ENCODE results near the gene ABRACL. TPM values are rescaled to one million over a fixed set of nuclear protein-coding genes. Genes with fewer than 3 reads are reported as not detected.

ABRACL gene
- total and polyA plus RNA-seq, 4 donors, result 19.8 to 91.9 (median 40.5) TPM

DNA sequence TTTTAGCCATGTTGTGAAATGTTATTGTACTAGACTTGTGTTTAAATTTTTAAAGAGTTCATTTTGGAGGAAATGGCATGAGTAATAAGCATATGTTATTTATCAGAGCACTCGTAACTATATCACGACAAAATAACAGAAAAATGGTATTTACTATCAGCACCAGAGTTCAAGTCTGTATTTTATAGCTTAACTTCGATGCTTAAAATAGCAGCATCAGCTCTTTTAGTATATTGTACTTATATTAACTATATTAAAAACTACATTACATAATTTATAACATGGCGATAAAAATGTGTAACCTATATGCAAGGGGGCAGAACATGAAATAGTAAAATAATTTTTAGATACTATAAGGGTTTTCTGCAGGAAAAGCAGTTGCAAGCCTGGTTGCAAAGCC, 52.9 kb downstream of the ABRACL start:
- Histone ChIP-seq H3K4me3 (no peak overlapping the region), H3K27me3 (ENCODE audit: control insufficient read depth in 3 of 3, insufficient read depth in 3 of 3, low read length in 2 of 3) (no peaks in the 10 kb centered on the region), H3K36me3 (ENCODE audit: control insufficient read depth in 4 of 4, insufficient read depth in 4 of 4, low read length in 4 of 4) (no peaks in the 10 kb centered on the region), H3K9me3 (ENCODE audit: control insufficient read depth in 4 of 4, insufficient read depth in 3 of 4, low read length in 3 of 4) (no peaks in the 10 kb centered on the region), H3K4me1 (ENCODE audit: control insufficient read depth in 5 of 5, insufficient read depth in 5 of 5, low read length in 5 of 5) (peaks cover 0 to 8% (median 0%) of the 10 kb centered on the region in 5 donors), H3K9ac (ENCODE audit: insufficient read depth in 1 of 2, low read length in 2 of 2) (no peak overlapping the region), H3K27ac (ENCODE audit: low read depth in 1 of 2, low read length in 1 of 2) (peak overlapping the region in 1 of 2 donors; percentile 70)
- no peak for ATAC-seq (ENCODE audit: insufficient read depth, low FRiP score)
- TF ChIP-seq, protein P1, sequence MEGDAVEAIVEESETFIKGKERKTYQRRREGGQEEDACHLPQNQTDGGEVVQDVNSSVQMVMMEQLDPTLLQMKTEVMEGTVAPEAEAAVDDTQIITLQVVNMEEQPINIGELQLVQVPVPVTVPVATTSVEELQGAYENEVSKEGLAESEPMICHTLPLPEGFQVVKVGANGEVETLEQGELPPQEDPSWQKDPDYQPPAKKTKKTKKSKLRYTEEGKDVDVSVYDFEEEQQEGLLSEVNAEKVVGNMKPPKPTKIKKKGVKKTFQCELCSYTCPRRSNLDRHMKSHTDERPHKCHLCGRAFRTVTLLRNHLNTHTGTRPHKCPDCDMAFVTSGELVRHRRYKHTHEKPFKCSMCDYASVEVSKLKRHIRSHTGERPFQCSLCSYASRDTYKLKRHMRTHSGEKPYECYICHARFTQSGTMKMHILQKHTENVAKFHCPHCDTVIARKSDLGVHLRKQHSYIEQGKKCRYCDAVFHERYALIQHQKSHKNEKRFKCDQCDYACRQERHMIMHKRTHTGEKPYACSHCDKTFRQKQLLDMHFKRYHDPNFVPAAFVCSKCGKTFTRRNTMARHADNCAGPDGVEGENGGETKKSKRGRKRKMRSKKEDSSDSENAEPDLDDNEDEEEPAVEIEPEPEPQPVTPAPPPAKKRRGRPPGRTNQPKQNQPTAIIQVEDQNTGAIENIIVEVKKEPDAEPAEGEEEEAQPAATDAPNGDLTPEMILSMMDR (IDR thresholded peaks at IDR 0.05; ENCODE audit: control extremely low read depth, extremely low read depth), result no peak
- WGBS, 2 donors, result 88 to 92% methylated on average over 4 of the region's 4 CpGs
- DNase-seq, result no peak

DNA sequence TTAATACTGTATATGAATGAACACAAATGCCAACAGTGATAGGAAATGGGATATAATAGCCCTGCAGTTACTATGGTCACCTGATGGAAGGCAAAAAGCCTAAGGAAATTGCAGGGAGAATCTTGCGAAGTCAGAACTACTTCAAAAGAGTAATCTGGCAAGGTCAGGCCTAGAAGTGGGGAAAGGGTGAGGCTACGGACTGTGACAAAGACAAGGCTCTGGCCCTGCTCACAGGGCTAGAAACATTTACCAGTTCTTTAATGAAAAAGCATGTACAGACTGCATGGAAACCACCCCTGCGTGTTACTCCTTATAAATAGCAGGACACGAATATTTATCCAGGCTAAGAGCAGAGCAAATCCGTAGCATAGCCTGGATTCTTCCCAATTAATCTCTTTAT, 53.8 kb downstream of the ABRACL start:
- H3K9me3 ChIP-seq (ENCODE audit: control insufficient read depth in 4 of 4, insufficient read depth in 3 of 4, low read length in 3 of 4), result no peaks in the 10 kb centered on the region
- DNase-seq (no peak), ATAC-seq (ENCODE audit: insufficient read depth, low FRiP score) (no peak)
- TF ChIP-seq, protein P1 (IDR thresholded peaks at IDR 0.05; ENCODE audit: control extremely low read depth, extremely low read depth), result no peak
- H3K4me1 ChIP-seq (ENCODE audit: control insufficient read depth in 5 of 5, insufficient read depth in 5 of 5, low read length in 5 of 5), result peaks cover 0 to 8% (median 0%) of the 10 kb centered on the region in 5 donors
- H3K27me3 ChIP-seq (ENCODE audit: control insufficient read depth in 3 of 3, insufficient read depth in 3 of 3, low read length in 2 of 3), result no peaks in the 10 kb centered on the region
- H3K27ac ChIP-seq (ENCODE audit: low read depth in 1 of 2, low read length in 1 of 2), result peak overlapping the region in 1 of 2 donors; percentile 38
- H3K36me3 ChIP-seq (ENCODE audit: control insufficient read depth in 4 of 4, insufficient read depth in 4 of 4, low read length in 4 of 4), result no peaks in the 10 kb centered on the region
- no peak overlapping the region for H3K4me3 ChIP-seq
- 86 to 92% methylated on average over 5 of the region's 5 CpGs for WGBS, 2 donors
- H3K9ac ChIP-seq (ENCODE audit: insufficient read depth in 1 of 2, low read length in 2 of 2), result no peak overlapping the region

DNA sequence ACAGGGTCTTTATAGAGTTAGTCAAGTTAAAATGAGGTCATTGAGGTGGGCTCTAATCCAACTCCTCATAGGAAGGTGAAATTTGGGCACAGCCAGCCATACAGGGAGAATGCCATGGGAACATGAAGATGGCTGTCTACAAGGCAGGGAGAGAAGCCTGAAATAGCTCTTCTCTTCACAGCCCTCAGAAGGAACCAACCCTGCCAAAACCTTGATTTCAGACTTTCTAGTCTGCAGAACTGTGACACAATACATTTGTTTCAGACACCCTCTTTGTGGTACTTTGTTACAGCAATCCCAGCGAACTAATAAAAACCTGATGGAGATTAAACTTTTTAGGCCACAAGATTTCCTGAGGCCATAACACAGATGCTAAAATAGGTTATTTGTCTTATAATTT, 63.3 kb downstream of the ABRACL start:
- TF ChIP-seq, protein P1 (IDR thresholded peaks at IDR 0.05; ENCODE audit: control extremely low read depth, extremely low read depth), result no peak
- no peak overlapping the region for H3K4me3 ChIP-seq
- H3K9me3 ChIP-seq (ENCODE audit: control insufficient read depth in 4 of 4, insufficient read depth in 3 of 4, low read length in 3 of 4), result peaks cover 0 to 1% (median 0%) of the 10 kb centered on the region in 4 donors
- ATAC-seq (ENCODE audit: insufficient read depth, low FRiP score), result no peak
- 97% methylated on average over 1 of the region's 1 CpG for WGBS, 2 donors
- no peak overlapping the region for H3K9ac ChIP-seq (ENCODE audit: insufficient read depth in 1 of 2, low read length in 2 of 2)
- no peaks in the 10 kb centered on the region for H3K4me1 ChIP-seq (ENCODE audit: control insufficient read depth in 5 of 5, insufficient read depth in 5 of 5, low read length in 5 of 5)
- H3K36me3 ChIP-seq (ENCODE audit: control insufficient read depth in 4 of 4, insufficient read depth in 4 of 4, low read length in 4 of 4), result no peaks in the 10 kb centered on the region
- DNase-seq, result no peak
- no peaks in the 10 kb centered on the region for H3K27me3 ChIP-seq (ENCODE audit: control insufficient read depth in 3 of 3, insufficient read depth in 3 of 3, low read length in 2 of 3)
- H3K27ac ChIP-seq (ENCODE audit: low read depth in 1 of 2, low read length in 1 of 2), result no peak overlapping the region

Other genes with a start within 250 kb of the ABRACL start
- 10 to 100 TPM; 13.4 to 15.3 TPM for gene ECT2L, start 232.7 kb upstream of the ABRACL start, total RNA-seq
- gene ECT2L, start 232.7 kb upstream of the ABRACL start, polyA plus RNA-seq, result 1 to 10 TPM; 2.1 to 4.0 TPM
- 10 to 100 TPM; 34.9 to 68.2 TPM for gene REPS1, start 40.5 kb upstream of the ABRACL start, total RNA-seq
- 10 to 100 TPM; 13.5 to 16.8 TPM for gene REPS1, start 40.5 kb upstream of the ABRACL start, polyA plus RNA-seq
- gene HECA, start 106.3 kb downstream of the ABRACL start, total RNA-seq, result 10 to 100 TPM; 27.7 to 37.6 TPM
- 10 to 100 TPM; 12.1 to 16.0 TPM for gene HECA, start 106.3 kb downstream of the ABRACL start, polyA plus RNA-seq